Limb (tissue), 2 donors: ENCODE results near the gene CNNM4.
A peak's percentile ranks its signal among the peaks of the same experiment; 100 is the strongest.

Source experiments
- DNase-seq, 2 donors: peaks; one replicate each; pipeline ENCODE4 v3.0.0-alpha.2; 2016; ENCODE audit errors: extremely low spot score in 2 of 2

CNNM4 gene

GRCh38 chr2:96760036-96760985, at the start of gene CNNM4:
Gene CNNM4 (plus strand): TSS chr2:96760902. CDS start chr2:96761000, 98 bp downstream.
- DNase-seq: peak; percentile 86 to 94

GRCh38 chr2:96710985-96711384, 49.7 kb upstream of the CNNM4 start:
- no peak for DNase-seq

GRCh38 chr2:96715658-96716057, 45.0 kb upstream of the CNNM4 start:
- no peak for DNase-seq

GRCh38 chr2:96716388-96716787, 44.3 kb upstream of the CNNM4 start:
- no peak for DNase-seq

GRCh38 chr2:96726131-96726530, 34.6 kb upstream of the CNNM4 start:
- no peak for DNase-seq

GRCh38 chr2:96727431-96727830, 33.3 kb upstream of the CNNM4 start:
- DNase-seq: no peak

GRCh38 chr2:96729748-96730147, 31.0 kb upstream of the CNNM4 start:
- no peak for DNase-seq

GRCh38 chr2:96730212-96730611, 30.5 kb upstream of the CNNM4 start:
- DNase-seq: no peak

GRCh38 chr2:96733931-96734330, 26.8 kb upstream of the CNNM4 start:
- no peak for DNase-seq

- peak; percentile 8 to 36 for DNase-seq
Observed at GRCh38 chr2:96734880-96735583, 25.7 kb upstream of the CNNM4 start.

GRCh38 chr2:96737251-96737650, 23.5 kb upstream of the CNNM4 start:
- DNase-seq: no peak

- no peak for DNase-seq
Observed at GRCh38 chr2:96737831-96738230, 22.9 kb upstream of the CNNM4 start.

- DNase-seq: no peak
Observed at GRCh38 chr2:96739076-96739632, 21.5 kb upstream of the CNNM4 start.

GRCh38 chr2:96739633-96740428, 20.9 kb upstream of the CNNM4 start, which contains the start of gene LMAN2L:
Gene LMAN2L (minus strand): TSS chr2:96740064. CDS start chr2:96740040, 24 bp downstream.
- peak; percentile 97 for DNase-seq

- no peak for DNase-seq
Observed at GRCh38 chr2:96747061-96747617, 13.6 kb upstream of the CNNM4 start.

- no peak for DNase-seq
Observed at GRCh38 chr2:96751800-96752199, 8.9 kb upstream of the CNNM4 start.

- DNase-seq: no peak
Observed at GRCh38 chr2:96753661-96754282, 6.9 kb upstream of the CNNM4 start.

GRCh38 chr2:96754317-96754716, 6.4 kb upstream of the CNNM4 start:
- no peak for DNase-seq

GRCh38 chr2:96756788-96757476, 3.8 kb upstream of the CNNM4 start:
- DNase-seq: no peak

GRCh38 chr2:96757477-96757860, 3.2 kb upstream of the CNNM4 start:
- no peak for DNase-seq
